ENCODE results near the gene TLE4. TPM values are rescaled to one million over a fixed set of nuclear protein-coding genes. Genes with fewer than 3 reads are reported as not detected.

The TLE4 gene
- total RNA-seq, 1 donor from 2014 or later = 55.6 TPM

DNA sequence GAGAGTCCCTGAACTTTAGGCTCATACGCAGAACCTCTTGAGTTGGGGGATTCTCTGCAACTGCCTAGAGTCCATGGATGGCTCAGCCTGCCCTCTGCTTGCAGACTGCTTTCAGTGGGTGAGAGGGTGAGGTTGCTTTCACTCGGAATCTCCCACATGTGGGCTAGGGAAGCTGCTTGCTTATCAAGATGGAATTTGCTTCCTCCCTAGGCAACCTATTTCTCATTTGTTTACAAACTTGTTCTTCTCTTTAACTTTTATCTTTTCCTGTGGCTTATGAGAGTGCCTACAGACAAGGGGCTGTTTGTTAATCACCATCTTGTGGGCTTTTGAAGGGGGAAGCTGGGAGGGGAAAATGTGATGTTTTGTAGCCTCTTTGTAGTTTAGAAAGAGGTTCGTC is 10.0 kb downstream of the TLE4 start:
- H3K9me3 Mint-ChIP-seq (ENCODE audit: low read depth) = no peaks in the 10 kb centered on the region
- H3K27ac Mint-ChIP-seq = no peak overlapping the region
- peaks cover 56% of the 10 kb centered on the region for H3K4me1 Mint-ChIP-seq (ENCODE audit: low read depth)
- DNase-seq (ENCODE audit: low spot score, unreplicated experiment) = no peak
- H3K4me3 Mint-ChIP-seq (ENCODE audit: low read depth) = no peak overlapping the region
- H3K27me3 Mint-ChIP-seq = peaks cover 12% of the 10 kb centered on the region
- peaks cover 7% of the 10 kb centered on the region for H3K36me3 Mint-ChIP-seq (ENCODE audit: insufficient read depth)
- TF ChIP-seq, protein P1, sequence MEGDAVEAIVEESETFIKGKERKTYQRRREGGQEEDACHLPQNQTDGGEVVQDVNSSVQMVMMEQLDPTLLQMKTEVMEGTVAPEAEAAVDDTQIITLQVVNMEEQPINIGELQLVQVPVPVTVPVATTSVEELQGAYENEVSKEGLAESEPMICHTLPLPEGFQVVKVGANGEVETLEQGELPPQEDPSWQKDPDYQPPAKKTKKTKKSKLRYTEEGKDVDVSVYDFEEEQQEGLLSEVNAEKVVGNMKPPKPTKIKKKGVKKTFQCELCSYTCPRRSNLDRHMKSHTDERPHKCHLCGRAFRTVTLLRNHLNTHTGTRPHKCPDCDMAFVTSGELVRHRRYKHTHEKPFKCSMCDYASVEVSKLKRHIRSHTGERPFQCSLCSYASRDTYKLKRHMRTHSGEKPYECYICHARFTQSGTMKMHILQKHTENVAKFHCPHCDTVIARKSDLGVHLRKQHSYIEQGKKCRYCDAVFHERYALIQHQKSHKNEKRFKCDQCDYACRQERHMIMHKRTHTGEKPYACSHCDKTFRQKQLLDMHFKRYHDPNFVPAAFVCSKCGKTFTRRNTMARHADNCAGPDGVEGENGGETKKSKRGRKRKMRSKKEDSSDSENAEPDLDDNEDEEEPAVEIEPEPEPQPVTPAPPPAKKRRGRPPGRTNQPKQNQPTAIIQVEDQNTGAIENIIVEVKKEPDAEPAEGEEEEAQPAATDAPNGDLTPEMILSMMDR (IDR thresholded peaks at IDR 0.05; ENCODE audit: unreplicated experiment) = no peak

DNA sequence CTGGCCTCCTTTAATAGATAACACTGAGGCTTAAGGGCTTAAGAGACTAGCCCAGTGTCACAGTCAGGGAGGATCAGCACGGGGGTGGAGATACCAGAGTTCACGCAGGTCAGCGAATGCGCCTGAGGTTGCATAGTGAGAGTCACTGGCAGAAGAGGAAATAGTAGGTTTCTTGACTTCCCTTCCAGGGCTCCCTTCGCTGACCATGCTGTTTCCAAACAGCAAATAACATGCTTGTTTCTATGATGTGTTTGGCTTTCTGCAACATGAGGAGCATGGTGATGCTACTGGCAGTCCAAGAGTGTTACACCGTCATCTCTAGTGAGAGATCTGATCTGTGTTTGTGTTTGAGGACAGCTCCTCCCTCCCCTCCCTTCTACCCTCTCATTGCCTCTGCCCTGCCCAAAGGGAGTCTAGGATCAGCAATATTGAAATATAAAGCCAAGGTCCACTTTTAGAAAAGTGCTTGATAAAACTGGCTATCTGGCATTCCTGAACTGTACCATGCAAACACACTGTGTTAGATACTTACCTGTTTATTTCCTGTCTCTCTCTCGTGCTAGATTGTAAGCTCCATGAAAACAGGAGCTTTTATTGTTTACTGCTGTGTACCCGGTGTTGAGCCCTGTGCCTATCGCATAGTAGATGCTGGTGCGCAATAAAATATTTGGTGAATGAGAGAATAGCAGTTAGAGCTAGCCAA is 12.3 kb downstream of the TLE4 start:
- Mint-ChIP-seq H3K27me3 (peaks cover 3% of the 10 kb centered on the region), H3K36me3 (ENCODE audit: insufficient read depth) (peaks cover 11% of the 10 kb centered on the region), H3K27ac (no peak overlapping the region), H3K9me3 (ENCODE audit: low read depth) (no peaks in the 10 kb centered on the region), H3K4me1 (ENCODE audit: low read depth) (peaks cover 43% of the 10 kb centered on the region), H3K4me3 (ENCODE audit: low read depth) (no peak overlapping the region)
- DNase-seq (ENCODE audit: low spot score, unreplicated experiment) = no peak
- TF ChIP-seq, protein P1 (IDR thresholded peaks at IDR 0.05; ENCODE audit: unreplicated experiment) = no peak

DNA sequence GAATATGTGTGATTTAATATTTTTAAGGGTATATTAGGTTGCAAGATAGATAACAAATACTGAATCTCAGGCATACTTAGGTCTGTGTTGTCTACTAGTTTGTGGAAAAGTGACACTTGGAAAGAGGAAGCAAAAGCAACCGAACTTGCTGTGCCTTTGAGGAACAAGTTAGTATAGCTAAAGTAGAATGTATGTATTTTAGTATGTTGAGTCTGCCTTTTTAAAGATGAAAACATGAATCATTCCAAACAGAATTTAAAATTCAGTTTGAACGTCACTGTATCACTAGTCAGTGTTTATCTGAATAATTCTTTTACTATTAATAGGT is 12.9 kb downstream of the TLE4 start:
- Mint-ChIP-seq H3K4me3 (ENCODE audit: low read depth) (no peak overlapping the region), H3K4me1 (ENCODE audit: low read depth) (peaks cover 40% of the 10 kb centered on the region), H3K27me3 (peaks cover 3% of the 10 kb centered on the region), H3K36me3 (ENCODE audit: insufficient read depth) (peaks cover 11% of the 10 kb centered on the region), H3K9me3 (ENCODE audit: low read depth) (no peaks in the 10 kb centered on the region), H3K27ac (no peak overlapping the region)
- TF ChIP-seq, protein P1 (IDR thresholded peaks at IDR 0.05; ENCODE audit: unreplicated experiment) = no peak
- no peak for DNase-seq (ENCODE audit: low spot score, unreplicated experiment)

DNA sequence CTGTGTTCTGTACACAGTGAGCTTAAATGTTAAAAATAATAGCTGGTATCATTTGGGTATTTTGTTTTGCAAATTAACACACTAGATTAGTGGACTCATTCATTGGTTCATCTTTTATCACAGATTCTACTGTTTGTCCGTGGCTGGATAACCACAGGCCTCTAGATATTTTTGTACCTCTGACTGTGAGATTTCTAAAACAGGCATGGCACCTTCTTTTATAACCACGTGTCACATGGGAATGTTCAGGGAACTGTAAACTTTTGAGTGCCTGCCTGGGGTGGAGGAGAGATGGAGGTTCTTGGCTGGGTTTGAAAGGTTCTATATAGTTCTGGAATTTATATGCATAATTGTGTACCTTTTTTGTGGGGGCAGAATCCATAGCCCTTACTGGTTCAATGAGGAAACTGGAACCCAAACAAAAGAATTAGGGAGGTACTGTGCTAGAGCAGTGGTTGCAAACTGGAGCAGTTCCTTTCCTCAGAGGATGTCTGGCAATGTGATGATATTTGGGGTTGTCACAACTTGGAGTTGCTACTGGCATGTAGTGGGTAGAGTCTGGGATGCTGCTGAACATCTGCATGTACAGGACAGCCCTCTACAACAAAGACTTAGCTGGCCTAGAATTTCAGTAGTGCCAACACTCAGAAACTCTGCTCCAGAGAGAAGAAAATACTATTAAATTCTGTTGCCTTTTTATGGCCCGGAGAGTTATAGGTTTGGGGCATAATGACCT is 16.9 kb downstream of the TLE4 start:
- TF ChIP-seq, protein P1 (IDR thresholded peaks at IDR 0.05; ENCODE audit: unreplicated experiment) = no peak
- H3K27me3 Mint-ChIP-seq = no peaks in the 10 kb centered on the region
- H3K36me3 Mint-ChIP-seq (ENCODE audit: insufficient read depth) = peaks cover 11% of the 10 kb centered on the region
- peaks cover 14% of the 10 kb centered on the region for H3K4me1 Mint-ChIP-seq (ENCODE audit: low read depth)
- no peak for DNase-seq (ENCODE audit: low spot score, unreplicated experiment)
- no peak overlapping the region for H3K4me3 Mint-ChIP-seq (ENCODE audit: low read depth)
- H3K27ac Mint-ChIP-seq = no peak overlapping the region
- H3K9me3 Mint-ChIP-seq (ENCODE audit: low read depth) = no peaks in the 10 kb centered on the region

DNA sequence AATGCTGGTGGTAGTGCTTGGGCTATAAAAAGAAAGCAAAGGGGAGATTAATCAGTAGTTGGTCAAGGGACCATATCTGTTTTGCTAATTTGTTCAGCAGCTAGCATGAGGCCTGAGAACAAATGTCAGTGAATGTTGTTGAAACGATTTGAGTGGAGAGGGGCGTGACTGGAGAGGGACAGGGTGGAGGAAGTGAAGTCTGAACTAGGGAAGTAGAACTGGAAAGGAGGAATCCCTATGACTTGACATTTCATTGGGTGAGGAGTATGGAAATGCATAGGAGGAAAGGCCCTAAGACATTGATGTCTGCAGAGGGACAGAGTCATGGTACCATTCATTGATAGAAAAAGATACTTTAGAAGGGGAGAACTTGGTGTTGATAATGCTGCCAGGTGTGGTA is 19.7 kb downstream of the TLE4 start:
- H3K27ac Mint-ChIP-seq = no peak overlapping the region
- H3K36me3 Mint-ChIP-seq (ENCODE audit: insufficient read depth) = peaks cover 17% of the 10 kb centered on the region
- TF ChIP-seq, protein P1 (IDR thresholded peaks at IDR 0.05; ENCODE audit: unreplicated experiment) = no peak
- DNase-seq (ENCODE audit: low spot score, unreplicated experiment) = no peak
- peaks cover 5% of the 10 kb centered on the region for H3K4me1 Mint-ChIP-seq (ENCODE audit: low read depth)
- no peak overlapping the region for H3K4me3 Mint-ChIP-seq (ENCODE audit: low read depth)
- no peaks in the 10 kb centered on the region for H3K27me3 Mint-ChIP-seq
- H3K9me3 Mint-ChIP-seq (ENCODE audit: low read depth) = no peaks in the 10 kb centered on the region
